Pancreas (tissue), 10 donors: Measurements from ENCODE around the gene EML6. TPM values are rescaled to one million over a fixed set of nuclear protein-coding genes. Genes with fewer than 3 reads are reported as not detected.

Experiments used
- ATAC-seq, 4 donors: fragments of 200-7000 bp; cut with Tn5 transposase; one replicate each; pipeline versions ENCODE4 v1.8.0 to v1.9.1; 2020; ENCODE audit warnings: mild to moderate bottlenecking in 4 of 4, moderate library complexity in 4 of 4
- DNase-seq, 6 donors: peaks; one replicate each; pipeline ENCODE4 v3.0.0-alpha.2; 2020
- FAIRE-seq: peaks from 2 replicates; lab custom pipeline; 2012; peaks lifted over from hg19 to GRCh38; lab: Jason Lieb, UNC
- H3K27ac ChIP-seq, 4 donors: fragments of 200-600 bp; sonication (generic); 1 replicate in 3 of 4; 2 replicates in 1 of 4; pipeline versions ENCODE4 v1.5.0 to v1.8.0; 2020
- H3K27me3 ChIP-seq, 4 donors: fragments of 200-600 bp; one replicate each; pipeline ENCODE4 v1.8.0; 2021
- H3K36me3 ChIP-seq, 3 donors: fragments of 200-600 bp; sonication (generic) in 1 of 3; one replicate each; pipeline versions ENCODE4 v1.5.0 to v1.8.0; 2020 to 2021
- H3K4me1 ChIP-seq, 3 donors: fragments of 200-600 bp; one replicate each; pipeline ENCODE4 v1.8.0; 2021
- H3K4me3 ChIP-seq, 4 donors: fragments of 200-600 bp; sonication (generic) in 2 of 4; one replicate each; pipeline versions ENCODE4 v1.5.0 to v1.8.0; 2020 to 2021
- H3K9me3 ChIP-seq, 4 donors: fragments of 200-600 bp; one replicate each; pipeline ENCODE4 v1.8.0; 2021
- whole genome bisulfite sequencing, 2 donors: extraction: QIAGEN DNeasy Blood & Tissue Kit; methylation state at CpG; one replicate each; pipeline ENCODE4 v1.1.7; 2013; 5-methylcytosine and 5-hydroxymethylcytosine counted together
- intact Hi-C, 3 donors: fragments of 100-400 bp; cut with DNase I; formaldehyde crosslinking; loops; one replicate each; pipeline versions ENCODE4 v1.11.1 to v1.14.2; 2022
- polyA plus RNA-seq, 2 donors: library from polyadenylated mRNA; stranded (reverse); fragments of 200-250 nt; gene quantifications; one replicate each; pipeline ENCODE4 v1.2.3, GENCODE V29; 2013
- total RNA-seq, 6 donors: library from RNA; stranded (reverse); fragmentation: NEBNext Ultra II Directional in 4 of 6; extraction: Animal tissue kit (Norgen Biotek cat#: 25700) in 4 of 6; gene quantifications; one replicate each; pipeline versions ENCODE4 v1.2.1 to v1.2.4, GENCODE V29; 2021 to 2023
- TF ChIP-seq, protein P1 (sequence below), 4 donors: fragments of 200-600 bp; sonication (generic) in 3 of 4; IDR thresholded peaks; one replicate each; pipeline versions ENCODE4 v1.5.0 to v1.8.0; 2021; ENCODE audit warnings: antibody characterized with exemption in 4 of 4
- donor health status: healthy with polysubstance abuse.
- donor health status: DM: no; HTN: no; CAD: no; lungs with moderate emphysema.
- donor health status: DM: no; HTN: no; CAD: no.
- donor health status: control.
- donor health status: control.
- donor health status: Bipolar disorder and iron deficiency.
- donor health status: DM: yes; HTN: yes; CAD: no.
- donor health status: DM: no; HTN: no; CAD: no.
- donor health status: DM: no; HTN: no; CAD: no.
- donor health status: DM: yes; HTN: yes; CAD: no.

EML6 gene
- total and polyA plus RNA-seq, 8 donors: 1.2 to 4.9 (median 2.2) TPM

DNA sequence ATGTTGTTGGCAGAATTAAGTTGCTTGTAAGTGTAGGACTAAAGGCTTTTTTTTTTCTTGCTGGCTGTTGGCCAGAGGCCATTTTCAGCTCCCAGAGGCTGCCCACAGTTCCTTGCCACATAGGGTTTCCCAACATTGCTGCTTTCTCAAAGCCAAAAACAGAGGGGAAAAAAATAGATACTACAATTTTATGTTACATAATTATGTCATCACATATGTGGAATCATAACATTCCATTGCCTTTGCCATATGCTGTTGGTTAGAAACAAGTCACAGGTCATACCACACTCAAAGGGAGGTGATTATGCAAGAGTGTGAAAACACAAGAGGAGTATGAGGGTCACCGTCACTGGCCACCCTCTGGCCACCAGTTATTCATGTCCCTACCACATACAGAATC, 172.3 kb downstream of the EML6 start:
- Histone ChIP-seq H3K36me3 (no peaks in the 10 kb centered on the region), H3K9me3 (no peaks in the 10 kb centered on the region), H3K27me3 (no peaks in the 10 kb centered on the region), H3K4me1 (no peaks in the 10 kb centered on the region), H3K4me3 (no peak overlapping the region), H3K27ac (no peak overlapping the region)
- DNase-seq (no peak), ATAC-seq (no peak), FAIRE-seq (no peak)
- intact Hi-C loops: no loop called here
- 100% methylated on average over 1 of the region's 1 CpG for WGBS, 2 donors
- TF ChIP-seq, protein P1, sequence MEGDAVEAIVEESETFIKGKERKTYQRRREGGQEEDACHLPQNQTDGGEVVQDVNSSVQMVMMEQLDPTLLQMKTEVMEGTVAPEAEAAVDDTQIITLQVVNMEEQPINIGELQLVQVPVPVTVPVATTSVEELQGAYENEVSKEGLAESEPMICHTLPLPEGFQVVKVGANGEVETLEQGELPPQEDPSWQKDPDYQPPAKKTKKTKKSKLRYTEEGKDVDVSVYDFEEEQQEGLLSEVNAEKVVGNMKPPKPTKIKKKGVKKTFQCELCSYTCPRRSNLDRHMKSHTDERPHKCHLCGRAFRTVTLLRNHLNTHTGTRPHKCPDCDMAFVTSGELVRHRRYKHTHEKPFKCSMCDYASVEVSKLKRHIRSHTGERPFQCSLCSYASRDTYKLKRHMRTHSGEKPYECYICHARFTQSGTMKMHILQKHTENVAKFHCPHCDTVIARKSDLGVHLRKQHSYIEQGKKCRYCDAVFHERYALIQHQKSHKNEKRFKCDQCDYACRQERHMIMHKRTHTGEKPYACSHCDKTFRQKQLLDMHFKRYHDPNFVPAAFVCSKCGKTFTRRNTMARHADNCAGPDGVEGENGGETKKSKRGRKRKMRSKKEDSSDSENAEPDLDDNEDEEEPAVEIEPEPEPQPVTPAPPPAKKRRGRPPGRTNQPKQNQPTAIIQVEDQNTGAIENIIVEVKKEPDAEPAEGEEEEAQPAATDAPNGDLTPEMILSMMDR (IDR thresholded peaks at IDR 0.05): no peak

DNA sequence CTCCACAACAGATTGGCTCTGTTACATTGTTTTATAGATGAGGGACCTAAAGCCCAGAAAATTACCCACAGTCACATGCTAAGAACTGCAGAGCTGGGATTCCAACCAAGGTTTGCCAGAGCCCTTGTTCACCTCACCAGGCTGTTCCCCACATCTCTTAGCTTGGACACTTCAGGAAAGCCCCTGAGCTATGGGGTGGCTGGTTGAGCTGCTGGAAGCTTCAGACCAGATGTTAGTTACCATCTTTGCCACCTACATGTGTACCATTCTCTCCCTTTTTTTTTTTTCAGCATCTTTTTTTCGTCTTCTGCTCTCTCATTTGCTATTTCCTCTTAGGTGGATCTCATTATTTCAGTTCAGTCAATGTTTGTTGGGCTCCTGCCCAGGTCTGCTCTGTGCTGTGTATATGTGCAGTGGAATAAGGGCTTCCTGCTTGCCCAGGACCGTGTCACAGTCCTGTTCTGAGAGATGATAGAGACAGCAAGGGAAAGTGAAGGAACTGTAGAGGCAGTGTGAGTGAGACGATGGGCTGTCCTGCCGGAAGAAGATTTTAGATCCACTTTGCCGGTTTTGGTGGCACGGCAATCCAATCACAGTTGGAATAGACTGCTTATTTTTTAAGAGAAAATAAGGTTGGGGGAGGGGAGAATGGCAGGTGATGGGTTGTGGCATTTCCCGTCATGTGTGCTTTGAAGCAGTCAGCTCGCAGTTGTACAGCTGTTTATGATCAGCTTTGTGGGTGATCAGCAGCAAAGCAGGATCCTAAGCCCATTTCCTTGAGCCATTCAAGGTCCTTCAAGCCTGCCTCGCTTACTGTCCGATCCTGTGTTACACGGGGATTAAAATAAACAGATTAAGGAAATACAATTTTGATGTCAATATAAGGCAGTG, 174.2 kb downstream of the EML6 start:
- no peak overlapping the region for H3K4me3 ChIP-seq
- FAIRE-seq: no peak

DNA sequence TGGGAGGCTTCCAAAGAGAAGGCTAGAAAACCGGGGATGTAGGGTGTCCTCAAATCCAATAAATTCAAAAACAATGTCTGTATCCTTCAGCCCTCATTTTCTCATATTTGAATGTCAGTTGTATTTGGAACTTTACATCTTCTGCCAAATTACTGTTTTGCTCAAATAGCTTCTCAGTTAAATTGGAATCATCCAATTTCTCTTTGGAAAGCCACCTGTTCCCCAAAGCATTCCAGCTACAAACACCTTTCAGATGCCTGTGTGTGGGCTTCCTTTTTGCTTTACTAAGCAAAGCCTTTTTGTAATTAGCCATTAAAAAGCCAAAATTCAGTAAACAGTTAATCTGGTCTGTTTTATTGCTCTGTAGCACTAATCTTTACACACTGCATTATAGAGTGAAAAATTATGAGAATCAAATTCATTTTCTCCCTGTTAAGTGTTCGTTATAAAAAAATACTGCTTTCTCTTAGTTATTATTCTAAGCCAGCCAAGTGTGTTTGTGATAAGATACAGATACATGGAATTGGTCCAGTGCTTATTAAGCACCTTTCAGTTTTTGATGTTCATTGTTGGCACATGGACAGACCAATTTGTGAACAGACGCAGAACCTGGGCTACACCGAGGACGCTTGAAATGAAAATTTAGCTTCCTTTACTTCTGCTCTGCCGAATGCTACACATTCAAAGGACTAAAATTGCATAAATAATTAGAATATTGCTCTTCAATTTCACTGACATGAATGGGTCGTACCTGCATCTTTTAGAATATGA, 175.2 kb downstream of the EML6 start:
- Histone ChIP-seq H3K36me3 (no peaks in the 10 kb centered on the region), H3K4me3 (no peak overlapping the region), H3K4me1 (no peaks in the 10 kb centered on the region), H3K27me3 (no peaks in the 10 kb centered on the region), H3K27ac (no peak overlapping the region), H3K9me3 (no peaks in the 10 kb centered on the region)
- DNase-seq: no peak
- intact Hi-C loops: no loop called here
- ATAC-seq: no peak
- FAIRE-seq: no peak
- TF ChIP-seq, protein P1 (IDR thresholded peaks at IDR 0.05): no peak
- WGBS, 2 donors: 60 to 61% methylated on average over 7 of the region's 7 CpGs

More for the DNA sequence above, 174.2 kb downstream of the EML6 start:
- no peak overlapping the region for H3K27ac ChIP-seq
- no peaks in the 10 kb centered on the region for H3K4me1 ChIP-seq
- 74 to 75% methylated on average over 11 of the region's 11 CpGs for WGBS, 2 donors
- H3K9me3 ChIP-seq: no peaks in the 10 kb centered on the region
- TF ChIP-seq, protein P1 (IDR thresholded peaks at IDR 0.05): no peak
- no peak for ATAC-seq
- DNase-seq: no peak
- H3K27me3 ChIP-seq: no peaks in the 10 kb centered on the region
- H3K36me3 ChIP-seq: no peaks in the 10 kb centered on the region
- intact Hi-C loops: no loop called here

DNA sequence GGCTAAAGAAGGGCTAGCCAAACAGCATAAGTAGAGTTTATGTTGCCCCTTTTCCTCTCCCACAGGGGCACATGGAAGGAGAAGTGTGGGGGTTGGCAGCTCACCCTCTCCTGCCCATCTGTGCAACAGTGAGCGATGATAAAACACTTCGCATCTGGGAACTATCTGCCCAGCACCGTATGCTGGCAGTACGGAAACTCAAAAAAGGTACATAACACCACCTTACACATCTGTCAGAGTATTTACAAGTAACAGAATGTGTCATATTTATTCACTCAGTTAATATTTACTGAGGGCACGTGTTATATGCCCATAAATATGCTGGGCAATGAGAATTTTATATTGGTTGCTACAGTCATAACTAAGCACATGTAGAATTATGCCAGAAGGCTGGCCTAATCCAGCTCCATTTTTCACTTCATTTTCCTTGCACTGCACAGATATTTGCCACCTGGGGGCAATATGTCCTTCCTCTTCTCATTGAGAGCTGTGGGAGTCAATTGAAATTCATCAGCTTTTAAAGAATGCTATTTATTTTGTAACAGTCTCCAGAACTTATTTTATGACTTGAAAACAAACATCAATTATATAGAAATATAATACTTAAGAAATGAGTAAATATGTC, 176.2 kb downstream of the EML6 start:
- TF ChIP-seq, protein P1 (IDR thresholded peaks at IDR 0.05): peak in 3 of 4 donors; percentile 38 to 51 (median 41)
- Histone ChIP-seq H3K4me3 (no peak overlapping the region), H3K9me3 (no peaks in the 10 kb centered on the region), H3K4me1 (no peaks in the 10 kb centered on the region), H3K27ac (no peak overlapping the region), H3K36me3 (no peaks in the 10 kb centered on the region), H3K27me3 (no peaks in the 10 kb centered on the region)
- intact Hi-C loops: loop anchor here in 1 of 3 donors (10.0 kb wide), 2 partner anchors 145 to 265 kb away; no protein-coding TSS in a partner anchor
- 52 to 56% methylated on average over 5 of the region's 5 CpGs for WGBS, 2 donors
- DNase-seq (peak in 2 of 6 donors; percentile 19 to 34), FAIRE-seq (peak; percentile 71), ATAC-seq (peak; percentile 73 to 90 (median 88))
